Superior temporal gyrus (tissue), 1 donor: ENCODE measurements around the gene PRAC1.

Experiments used
- DNase-seq: peaks from one replicate; pipeline ENCODE4 v3.0.0-alpha.2; 2016; ENCODE audit errors: extremely low spot score

The PRAC1 gene

DNA sequence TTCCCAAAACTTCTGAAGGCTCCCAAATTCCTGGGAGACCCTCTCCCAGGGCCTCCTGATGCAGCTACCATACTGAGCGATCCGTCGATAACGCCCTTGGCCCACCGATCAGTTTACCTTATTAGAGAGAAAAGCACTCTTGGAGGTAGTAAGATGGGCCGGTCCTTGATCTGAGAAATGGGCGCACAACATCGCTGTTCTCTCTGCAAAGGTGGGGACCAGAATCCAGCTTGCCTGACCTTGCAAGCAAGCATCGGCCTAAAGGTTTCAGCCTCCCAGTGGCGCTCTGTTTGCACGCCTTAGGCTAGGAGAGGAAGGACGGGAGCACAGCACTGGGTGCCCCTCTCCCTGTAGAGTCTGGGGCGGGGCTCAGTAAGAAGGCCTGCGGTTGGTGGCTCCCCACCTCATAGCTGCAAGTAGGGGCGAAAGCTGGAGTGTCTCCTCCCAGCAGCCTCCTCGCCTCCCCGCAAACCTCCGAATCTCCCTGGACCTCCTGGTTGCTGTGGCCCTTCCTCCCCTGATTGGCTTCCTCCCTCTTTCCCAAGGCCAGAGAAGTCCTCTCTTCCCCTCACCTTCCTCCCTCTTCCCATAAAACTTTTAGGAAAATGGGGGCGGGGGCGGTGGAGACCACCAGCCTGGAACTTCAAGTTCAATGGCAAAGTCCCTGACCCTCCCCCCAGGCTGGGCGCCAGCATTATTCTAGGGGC, at the start of gene PRAC1:
PRAC1 (minus strand) TSS at position 318 of the 707 bp plus-strand sequence; CDS start at position 192, 126 bp downstream.
- no peak for DNase-seq

- no peak for DNase-seq
Measured at GRCh38 chr17:48770954-48771353, 48.6 kb upstream of the PRAC1 start.

GRCh38 chr17:48769009-48769675, 46.8 kb upstream of the PRAC1 start:
- no peak for DNase-seq

DNA sequence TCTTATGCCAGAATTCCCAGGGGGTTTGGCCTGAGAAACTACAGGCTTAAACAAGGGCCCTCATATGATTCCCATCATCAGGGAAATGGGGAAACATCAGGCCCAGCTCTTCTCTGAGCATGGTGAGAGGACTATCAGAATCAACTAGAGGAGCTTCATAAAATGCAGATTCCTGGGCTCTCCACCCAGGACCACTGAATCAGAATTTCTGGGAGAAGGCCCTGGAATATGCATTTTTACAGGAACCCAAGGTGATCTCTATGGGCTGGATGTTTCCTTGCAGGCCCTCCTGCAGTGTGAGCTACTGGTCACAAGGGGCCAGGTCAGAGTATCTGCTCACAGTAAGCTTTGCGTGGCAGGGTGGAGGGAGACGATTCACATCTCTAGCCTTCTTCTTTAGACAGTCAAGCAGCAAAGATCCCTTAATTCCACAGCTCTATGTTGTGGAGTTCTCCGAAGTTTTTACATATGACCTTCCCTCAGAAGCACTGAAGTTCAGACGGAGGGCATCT, 45.0 kb upstream of the PRAC1 start:
- DNase-seq, result no peak

GRCh38 chr17:48761114-48761513, 38.8 kb upstream of the PRAC1 start:
- DNase-seq, result no peak

DNA sequence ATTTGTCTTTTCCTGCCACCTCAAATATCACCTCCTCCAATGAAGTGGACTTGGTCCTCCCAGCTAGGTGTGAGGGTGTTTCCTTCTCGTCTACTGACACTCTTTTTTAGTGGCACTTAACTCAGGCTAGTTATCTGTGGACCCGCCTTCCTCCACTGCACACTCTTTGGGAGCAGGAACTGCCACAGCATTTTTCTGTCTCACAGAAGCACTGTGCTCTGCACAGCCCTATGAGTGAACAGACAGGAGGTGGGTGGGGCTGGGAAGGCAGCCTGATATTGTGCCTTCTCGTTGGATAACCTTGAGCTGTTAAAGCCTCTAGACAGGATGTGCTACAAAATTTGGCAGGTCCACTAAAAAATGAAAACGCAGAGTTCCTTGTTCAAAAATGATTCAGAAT, 38.1 kb upstream of the PRAC1 start:
- DNase-seq, result no peak

DNA sequence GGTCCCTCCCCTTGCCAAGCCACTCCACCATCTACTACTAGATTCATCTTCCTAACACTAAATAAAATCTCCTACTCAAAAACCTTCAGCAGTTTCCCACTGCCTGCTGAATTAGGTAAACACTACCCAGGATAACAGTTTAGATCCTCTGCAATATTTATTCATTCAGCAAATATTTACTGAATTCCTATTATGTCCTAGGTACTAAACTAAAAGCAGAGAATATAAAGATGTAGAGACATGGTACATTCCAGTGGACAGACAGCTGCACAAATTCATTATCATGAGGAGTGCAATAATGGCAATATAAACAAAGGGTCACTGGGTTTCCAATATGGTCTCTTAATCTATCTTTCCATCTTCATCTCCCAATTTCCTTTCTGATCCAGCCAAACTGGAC, 37.0 kb upstream of the PRAC1 start:
- DNase-seq, result no peak

DNA sequence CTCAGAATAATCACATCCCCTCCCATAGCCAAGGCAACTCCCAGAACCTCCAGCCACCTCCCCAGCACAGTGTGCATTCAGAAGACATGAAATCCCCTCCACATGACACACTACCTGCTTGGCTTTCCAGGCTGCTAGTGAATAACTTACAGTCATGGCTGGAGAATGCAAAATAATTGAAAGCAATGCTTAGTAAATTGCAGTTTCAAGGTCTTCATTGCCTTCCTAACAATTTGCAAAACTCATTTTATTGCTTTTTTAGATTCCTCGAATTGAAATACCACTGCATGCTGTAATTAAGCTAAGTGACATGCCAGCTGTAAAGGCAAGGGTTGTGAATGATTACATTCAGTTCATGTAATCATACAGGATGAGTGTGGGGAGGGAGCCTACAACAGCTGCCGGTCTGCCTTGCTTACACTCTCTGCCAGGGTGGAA, 35.2 kb upstream of the PRAC1 start:
- DNase-seq, result no peak

DNA sequence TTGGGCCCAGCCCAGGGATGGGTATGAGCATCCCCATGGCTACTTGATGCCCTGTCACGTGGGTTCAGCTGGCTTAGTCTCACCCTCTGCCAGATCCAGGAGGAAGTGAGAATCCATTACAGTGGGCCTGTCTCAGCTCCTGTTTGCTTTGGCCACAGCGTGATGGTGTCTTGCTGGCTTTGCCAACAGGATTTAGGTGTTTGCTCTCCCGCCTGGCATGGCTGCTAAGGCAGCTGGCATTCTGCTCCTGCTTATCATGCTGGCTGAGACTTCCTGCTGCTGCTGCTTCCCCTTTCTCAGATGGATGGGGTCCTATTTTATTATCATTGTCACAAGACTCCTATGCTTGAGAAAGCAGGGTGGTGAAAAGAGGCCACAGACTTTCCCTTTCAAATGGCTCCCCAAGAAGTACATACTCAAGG, 34.5 kb upstream of the PRAC1 start:
- DNase-seq, result no peak

- DNase-seq, result no peak
Measured at GRCh38 chr17:48755356-48755755, 33.0 kb upstream of the PRAC1 start.

DNA sequence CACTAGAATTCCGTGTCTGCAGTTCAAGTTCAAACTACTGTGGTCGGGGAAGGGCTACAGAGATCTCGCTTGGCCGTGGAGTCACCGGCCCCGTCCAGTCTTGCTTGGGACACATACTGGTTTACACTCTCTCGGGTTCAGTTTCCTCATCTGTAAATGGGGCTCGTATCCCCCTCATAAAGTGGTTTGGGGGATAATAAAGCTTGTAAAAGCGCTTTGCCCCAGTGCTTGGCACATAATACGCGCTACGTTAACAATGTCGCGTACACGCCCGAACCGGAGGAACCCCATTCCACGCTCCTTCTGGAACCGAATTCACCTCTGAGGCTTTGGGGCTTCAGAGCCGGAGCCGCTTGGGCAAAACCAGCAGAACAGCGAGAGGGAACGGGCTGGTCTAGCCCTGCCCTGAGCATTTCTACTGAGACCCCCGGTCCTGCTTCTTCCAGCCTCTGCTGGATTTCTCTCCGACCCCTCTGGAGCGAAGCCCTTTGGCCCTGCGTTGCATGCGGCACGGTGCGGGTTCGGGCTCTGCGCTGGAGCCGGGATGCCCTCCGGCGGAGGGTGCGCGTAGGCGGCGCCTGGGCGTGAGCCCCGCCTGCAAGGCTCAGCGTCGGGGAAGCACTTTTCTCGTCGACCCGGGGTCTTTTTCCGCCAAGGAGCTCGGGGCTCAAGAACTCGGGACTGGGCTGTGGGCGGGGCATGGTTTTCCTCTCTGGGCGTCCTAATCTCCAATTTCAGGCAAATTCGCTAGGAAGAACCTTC, 32.4 kb upstream of the PRAC1 start:
- no peak for DNase-seq

- no peak for DNase-seq
Measured at GRCh38 chr17:48753794-48754499, 31.6 kb upstream of the PRAC1 start.

DNA sequence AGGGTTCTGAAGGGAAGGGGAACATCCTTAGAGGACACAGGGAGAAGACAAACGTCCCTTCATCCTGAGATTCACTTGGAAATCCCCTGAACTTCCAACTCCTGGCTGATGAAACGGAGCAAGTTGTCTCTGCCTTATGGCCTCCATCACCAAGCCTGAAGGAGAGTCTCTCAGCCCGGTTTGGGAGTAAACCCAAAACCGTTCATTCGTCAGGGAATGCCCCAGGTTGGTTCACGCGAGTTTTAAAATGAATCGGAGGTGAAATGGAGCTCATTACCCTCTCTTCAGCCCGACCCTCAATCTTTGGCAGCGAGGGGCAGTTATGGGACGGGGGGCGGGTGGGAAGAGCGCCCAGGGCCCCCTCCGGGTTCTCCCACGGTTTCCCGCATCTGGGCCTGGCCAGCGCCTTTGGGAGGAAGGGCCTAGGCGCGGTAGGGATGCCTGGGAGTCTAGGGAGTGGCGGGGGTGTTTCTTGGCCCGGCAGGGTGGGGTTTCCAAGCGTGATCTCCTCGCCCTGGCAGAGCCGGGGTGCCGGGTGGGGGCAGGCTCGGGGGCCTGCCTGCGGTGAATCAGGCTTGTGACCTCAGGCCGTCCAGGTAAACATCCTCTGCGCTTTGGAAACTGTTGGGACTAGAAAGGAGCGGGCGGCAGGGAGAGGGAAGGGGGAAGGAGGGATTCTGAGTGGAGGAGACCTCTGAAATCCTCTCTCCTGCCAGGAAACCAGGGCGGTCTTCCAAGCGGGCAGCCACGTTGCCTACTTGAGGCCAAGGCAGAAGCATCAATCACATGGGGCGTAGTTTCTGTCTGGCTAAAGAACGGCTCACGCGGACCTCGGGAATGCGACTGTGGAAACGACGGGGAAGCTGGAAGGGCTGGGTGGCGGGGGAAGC, 30.3 kb upstream of the PRAC1 start:
- DNase-seq, result no peak

DNA sequence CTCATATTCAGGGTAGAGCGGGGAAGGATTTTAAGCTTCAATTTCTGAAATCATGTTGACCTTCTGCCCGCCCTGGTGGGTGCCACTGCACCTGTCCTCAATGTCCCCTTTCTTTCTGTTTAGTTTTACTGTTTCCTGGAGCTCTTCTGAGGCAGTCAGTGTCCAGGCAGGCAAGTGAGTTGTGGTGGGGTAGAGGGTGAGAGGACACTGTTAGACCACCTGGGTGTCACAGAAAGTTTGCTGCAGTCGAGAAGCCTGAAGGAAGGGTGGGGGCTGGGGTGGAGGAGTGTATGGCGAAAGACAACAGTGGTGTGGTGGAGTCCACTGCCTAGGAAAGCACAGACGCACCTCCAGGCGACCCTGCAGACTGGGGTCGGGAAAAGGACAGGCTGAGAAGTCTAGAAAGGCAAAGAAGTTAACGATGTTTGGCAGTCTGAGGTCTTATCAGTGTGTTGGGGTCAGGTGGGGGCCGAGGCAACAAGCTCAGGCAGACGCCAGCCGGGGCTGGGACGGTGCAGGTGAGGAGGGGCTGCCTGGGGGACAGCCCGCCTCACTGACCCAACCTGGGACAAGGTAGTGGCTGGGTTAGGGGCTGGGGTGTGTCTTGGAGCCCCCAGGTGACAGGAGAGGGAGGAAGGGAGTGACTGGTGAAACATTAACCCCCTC, 29.5 kb upstream of the PRAC1 start:
- no peak for DNase-seq

DNA sequence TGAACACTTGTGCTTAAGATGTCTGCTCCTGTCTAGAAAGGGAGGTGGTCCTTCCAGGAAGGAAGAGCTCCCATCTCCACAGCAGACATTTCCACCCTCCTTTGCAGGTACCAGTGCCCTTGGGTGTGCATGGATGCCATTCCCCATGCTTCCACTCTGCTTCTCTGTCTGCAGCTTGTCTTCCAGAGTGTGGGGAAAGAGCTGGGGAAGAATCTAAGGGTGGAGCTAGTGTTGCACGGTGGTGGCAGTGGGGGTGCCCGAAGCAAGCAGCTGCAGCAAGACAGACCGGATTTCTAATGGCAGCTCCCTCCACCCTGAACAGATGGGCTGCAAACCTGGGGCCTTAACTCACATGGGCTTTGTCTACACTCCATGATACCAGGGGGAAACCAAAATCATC, 28.9 kb upstream of the PRAC1 start:
- DNase-seq, result no peak

DNA sequence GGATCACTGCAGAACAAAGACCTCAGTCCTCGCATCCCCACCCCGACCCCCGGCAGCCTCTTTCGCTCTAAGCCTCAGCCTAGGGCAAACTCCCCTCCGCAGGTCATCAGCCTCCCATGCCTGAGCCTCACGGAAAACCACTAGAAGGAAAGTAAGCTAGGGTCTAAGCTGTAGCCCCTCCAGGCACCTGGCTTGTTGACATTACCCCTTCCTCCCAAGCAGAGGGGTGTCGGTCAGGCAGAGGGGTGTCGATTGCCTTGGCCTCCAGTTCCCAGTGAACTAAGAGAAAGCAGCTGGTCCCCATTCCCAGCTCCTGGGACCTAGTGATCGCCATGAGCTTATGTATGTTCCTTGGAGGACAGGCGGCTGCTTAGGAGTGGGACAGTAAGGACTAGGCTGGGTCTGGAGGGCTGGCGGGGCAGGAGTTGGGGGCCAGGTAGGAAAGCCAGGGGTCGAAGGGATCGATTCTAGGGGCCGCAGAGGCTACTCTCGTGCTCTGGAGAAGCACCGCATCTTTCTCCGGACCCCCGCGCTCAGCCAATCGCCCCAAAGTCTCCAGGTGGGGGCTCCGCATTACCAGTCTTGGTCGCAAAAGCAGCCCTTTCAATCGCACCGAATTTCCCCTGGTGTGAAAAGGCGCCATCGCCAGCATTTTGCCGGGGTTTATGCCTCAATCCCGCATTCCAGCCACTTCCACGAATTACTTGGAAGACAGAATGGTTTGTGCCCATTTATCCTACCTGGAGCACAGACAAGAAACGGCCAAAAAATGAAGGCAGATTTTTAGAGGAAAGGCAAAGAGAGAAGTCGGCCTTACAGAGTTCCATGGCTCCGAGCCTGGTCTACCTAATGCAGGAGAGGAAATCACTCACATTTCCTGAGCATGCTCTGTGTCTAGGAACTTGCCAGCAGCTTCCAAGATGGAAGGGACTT, 27.6 kb upstream of the PRAC1 start:
- DNase-seq, result no peak

DNA sequence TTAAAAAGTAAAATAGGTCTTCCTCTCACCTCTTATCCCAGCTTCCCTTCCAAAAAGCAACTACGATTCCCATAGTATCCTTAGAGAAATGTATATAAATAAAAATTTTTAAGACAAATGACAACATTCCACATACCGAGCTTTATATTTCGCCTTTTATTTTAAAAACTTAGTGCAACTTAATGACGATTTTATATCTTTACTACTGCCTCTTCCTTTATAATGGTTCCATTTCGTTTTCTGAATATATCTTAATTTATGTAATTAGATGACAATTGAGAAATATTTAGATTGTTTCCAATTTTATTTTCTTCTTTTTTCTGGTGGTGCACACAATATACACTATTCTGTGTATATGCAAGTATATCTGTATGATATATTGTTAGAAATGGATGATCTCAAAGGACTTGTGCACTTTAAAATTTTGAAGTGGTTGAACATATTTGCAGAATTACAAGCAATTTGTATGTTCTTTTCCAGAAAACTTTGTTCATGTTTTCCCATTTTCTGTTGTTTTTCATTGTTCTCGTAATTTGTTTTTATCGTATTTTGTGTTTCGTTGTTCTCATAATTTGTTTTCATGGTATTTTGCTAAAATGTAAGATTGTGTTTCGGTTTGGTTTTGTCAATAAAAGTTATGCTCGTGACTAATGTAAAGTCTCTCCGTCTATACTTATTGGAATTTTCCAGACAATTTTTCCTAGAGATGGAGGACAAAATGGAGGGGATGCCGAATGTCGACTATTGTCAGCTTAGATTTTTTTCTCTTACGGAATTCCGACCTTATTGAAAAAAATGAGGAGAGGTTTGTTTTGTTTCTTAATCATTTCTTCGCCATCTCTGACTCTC, 26.6 kb upstream of the PRAC1 start:
- DNase-seq, result no peak
